ENCODE measurements around the gene FHIP1B.

The FHIP1B gene

GRCh38 chr11:6199174-6199810 is 35.1 kb downstream of the FHIP1B start, which contains the start of gene OR52W1:
OR52W1 (plus strand) TSS chr11:6199224; CDS start chr11:6199224, 0 bp downstream.
- no peak for DNase-seq

- DNase-seq = no peak
Observed at GRCh38 chr11:6197466-6198200, 36.8 kb downstream of the FHIP1B start.

GRCh38 chr11:6196396-6196795 is 38.0 kb downstream of the FHIP1B start:
- DNase-seq = peak; percentile 56

GRCh38 chr11:6194065-6194581 is 40.3 kb downstream of the FHIP1B start:
- no peak for DNase-seq

GRCh38 chr11:6191742-6192141 is 42.7 kb downstream of the FHIP1B start:
- no peak for DNase-seq

- DNase-seq = no peak
Observed at GRCh38 chr11:6175440-6175839, 59.0 kb downstream of the FHIP1B start.

- DNase-seq = no peak
Observed at GRCh38 chr11:6170226-6170625, 64.2 kb downstream of the FHIP1B start, which contains the start of gene OR52B2. OR52B2 (minus strand) TSS chr11:6170326; CDS start chr11:6170326, 0 bp downstream.
